CD4-positive, alpha-beta memory T cell (primary cell): ENCODE measurements around the gene MAP2K5. TPM values are rescaled to one million over a fixed set of nuclear protein-coding genes. Genes with fewer than 3 reads are reported as not detected.
A peak's percentile ranks its signal among the peaks of the same experiment; 100 is the strongest.

Source experiments
- CTCF ChIA-PET: fragments of 350-600 bp; sonication (Branson Sonifier 250); formaldehyde crosslinking; loops from one replicate; lab custom pipeline; 2021; ENCODE audit warnings: inconsistent platforms; ENCODE audit not compliant: partially characterized antibody; lab: Charles Lee
- POLR2A ChIA-PET: fragments of 350-600 bp; sonication (Branson Sonifier 250); formaldehyde crosslinking; loops from one replicate; lab custom pipeline; 2021; ENCODE audit not compliant: partially characterized antibody; lab: Charles Lee
- DNase-seq, 5 donors: peaks; one replicate each; pipeline versions ENCODE4 v3.0.0 to v3.0.0-alpha.2; 2020 to 2022; ENCODE audit warnings: mixed read lengths in 1 of 5
- H3K27ac ChIP-seq: one replicate; pipeline ENCODE4 v1.7.0; 2013; ENCODE audit warnings: low read depth, low read length
- H3K27me3 ChIP-seq: 2 replicates; pipeline ENCODE4 v1.7.0; 2013; ENCODE audit warnings: mild to moderate bottlenecking, low read length, moderate library complexity; ENCODE audit not compliant: insufficient read depth
- H3K36me3 ChIP-seq: 2 replicates; pipeline ENCODE4 v1.7.0; 2013; ENCODE audit warnings: mild to moderate bottlenecking, low read length, moderate library complexity; ENCODE audit not compliant: insufficient read depth
- H3K4me1 ChIP-seq: 2 replicates; pipeline ENCODE4 v1.7.0; 2013; ENCODE audit warnings: mild to moderate bottlenecking, low read length, moderate library complexity; ENCODE audit not compliant: insufficient read depth
- H3K4me3 ChIP-seq, 2 donors: one replicate each; pipeline ENCODE4 v1.7.0; 2013; ENCODE audit warnings: low read length in 2 of 2, mild to moderate bottlenecking in 1 of 2
- H3K9me3 ChIP-seq, 2 donors: one replicate each; pipeline ENCODE4 v1.7.0; 2013; ENCODE audit warnings: low read length in 2 of 2, control low read depth in 1 of 2; ENCODE audit not compliant: control insufficient read depth in 1 of 2
- H3K27ac Mint-ChIP-seq, 7 donors: one replicate each; pipeline ENCODE4 v1.8.0; 2020 to 2021; ENCODE audit warnings: mixed read lengths in 7 of 7, mild to moderate bottlenecking in 6 of 7, inconsistent platforms in 3 of 7, moderate library complexity in 3 of 7
- H3K27me3 Mint-ChIP-seq, 2 donors: one replicate each; pipeline ENCODE4 v1.8.0; 2020 to 2021; ENCODE audit warnings: mixed read lengths in 2 of 2
- H3K36me3 Mint-ChIP-seq, 2 donors: one replicate each; pipeline ENCODE4 v1.8.0; 2020 to 2021; ENCODE audit warnings: mixed read lengths in 2 of 2, inconsistent platforms in 1 of 2, mild to moderate bottlenecking in 1 of 2
- H3K4me1 Mint-ChIP-seq, 4 donors: one replicate each; pipeline ENCODE4 v1.8.0; 2020 to 2021; ENCODE audit warnings: mixed read lengths in 4 of 4, mild to moderate bottlenecking in 1 of 4
- H3K4me3 Mint-ChIP-seq, 8 donors: one replicate each; pipeline ENCODE4 v1.8.0; 2020 to 2021; ENCODE audit warnings: mixed read lengths in 8 of 8, mild to moderate bottlenecking in 7 of 8, moderate library complexity in 6 of 8, inconsistent platforms in 3 of 8
- H3K9me3 Mint-ChIP-seq, 8 donors: one replicate each; pipeline ENCODE4 v1.8.0; 2020 to 2021; ENCODE audit warnings: mixed read lengths in 8 of 8, mild to moderate bottlenecking in 5 of 8, inconsistent platforms in 3 of 8, moderate library complexity in 1 of 8
- intact Hi-C: fragments of 100-400 bp; cut with micrococcal nuclease; formaldehyde crosslinking; loops from one replicate; pipeline ENCODE4 v1.15.1; 2023
- polyA plus RNA-seq, 2 donors: library from polyadenylated mRNA; unstranded; fragments of 300-500 nt; fragmentation: Illumina TruSeq; gene quantifications; one replicate each; pipeline ENCODE4 v1.2.3, GENCODE V29; 2021
- total RNA-seq, 2 experiments: library from RNA; stranded (reverse); gene quantifications; one replicate each; pipeline ENCODE4 v1.2.3, GENCODE V29; 2021

Gene MAP2K5
- total and polyA plus RNA-seq, 4 experiments from 2014 or later, result 15.2 to 31.4 (median 24.9) TPM

- POLR2A ChIA-PET, result no interaction called here
- Mint-ChIP-seq H3K27me3 (no peaks in the 10 kb centered on the region), H3K36me3 (peaks cover 0 to 2% of the 10 kb centered on the region in 2 donors), H3K27ac (no peak overlapping the region), H3K4me3 (no peak overlapping the region), H3K9me3 (no peaks in the 10 kb centered on the region), H3K4me1 (peaks cover 0 to 1% (median 0%) of the 10 kb centered on the region in 4 donors)
- intact Hi-C loops, result no loop called here
- Histone ChIP-seq H3K4me1 (no peaks in the 10 kb centered on the region), H3K9me3 (no peaks in the 10 kb centered on the region), H3K27ac (no peak overlapping the region), H3K4me3 (no peak overlapping the region), H3K36me3 (no peaks in the 10 kb centered on the region), H3K27me3 (no peaks in the 10 kb centered on the region)
- CTCF ChIA-PET, result interaction anchor here (1.1 kb wide), 1 partner anchor 330 kb away, joined by 3 read pairs; no protein-coding TSS in a partner anchor
- no peak for DNase-seq
These were observed 36.6 kb upstream of the MAP2K5 start for GRCh38 chr15:67505675-67506572.

DNA sequence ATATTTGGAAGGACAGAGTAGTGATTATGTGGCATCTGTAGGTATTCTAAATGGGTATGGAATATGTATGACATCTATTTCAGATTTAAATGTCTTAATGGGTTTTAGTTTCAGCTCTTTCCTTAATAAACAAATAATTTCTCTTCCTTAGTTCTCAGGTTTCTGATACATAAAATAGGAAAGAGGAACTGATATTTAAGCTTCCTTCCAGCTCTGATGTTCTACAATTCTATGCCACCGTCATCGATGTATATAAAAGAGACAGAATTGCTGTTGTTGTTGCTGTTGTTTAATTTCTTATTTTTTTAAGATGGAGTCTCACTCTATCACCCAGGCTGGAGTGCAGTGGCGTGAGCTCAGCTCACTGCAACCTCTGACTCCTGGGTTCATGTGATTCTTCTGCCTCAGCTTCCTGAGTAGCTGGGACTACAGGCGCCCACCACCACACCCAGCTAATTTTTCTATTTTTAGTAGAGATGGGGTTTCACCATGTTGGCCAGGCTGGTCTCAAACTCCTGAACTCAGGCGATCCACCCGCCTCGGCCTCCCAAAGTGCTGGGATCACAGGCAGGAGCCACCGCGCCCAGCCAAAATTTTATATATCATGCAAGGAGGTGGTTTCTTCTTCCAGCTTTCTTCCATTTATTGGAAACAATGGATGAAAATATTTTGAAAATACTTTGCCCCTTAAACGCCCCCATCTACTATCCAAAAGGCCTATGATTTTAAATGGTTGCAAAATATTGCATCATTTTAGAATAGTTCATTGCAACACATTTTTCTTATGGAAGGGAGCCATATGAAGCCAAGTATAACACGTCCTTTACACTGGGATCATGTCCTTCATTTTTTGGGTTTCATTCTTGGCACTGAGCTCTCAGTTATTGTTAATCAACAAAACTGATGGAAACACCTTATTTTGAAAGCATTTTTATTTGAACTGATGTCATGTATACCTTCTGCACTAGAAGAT lies 35.4 kb upstream of the MAP2K5 start:
- no peak overlapping the region for H3K27ac Mint-ChIP-seq

DNA sequence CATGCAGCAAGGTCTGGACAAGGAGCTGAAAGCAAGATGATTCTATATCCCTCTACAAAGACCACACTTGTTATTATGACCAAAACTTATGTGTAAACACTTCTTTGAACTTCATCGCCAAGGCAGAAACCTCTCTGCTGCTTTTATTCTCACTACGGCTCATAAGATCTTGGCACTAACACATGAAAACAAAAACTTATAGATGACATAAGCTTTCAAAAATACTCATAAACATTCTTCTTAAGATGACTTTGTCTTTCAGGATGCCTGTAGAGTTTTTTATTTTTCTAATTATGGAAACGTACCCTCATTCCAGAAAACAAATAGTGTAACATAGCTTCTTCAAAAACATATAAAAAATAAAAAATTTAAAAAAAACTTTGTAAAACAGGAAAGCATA lies 34.1 kb upstream of the MAP2K5 start:
- Mint-ChIP-seq H3K27me3 (no peaks in the 10 kb centered on the region), H3K4me1 (peaks cover 0 to 1% (median 0%) of the 10 kb centered on the region in 4 donors), H3K9me3 (no peaks in the 10 kb centered on the region), H3K36me3 (peaks cover 18 to 20% of the 10 kb centered on the region in 2 donors), H3K4me3 (no peak overlapping the region), H3K27ac (peak overlapping the region in 1 of 7 donors; percentile 42)
- no peaks in the 10 kb centered on the region for H3K9me3 ChIP-seq
- intact Hi-C loops, result no loop called here
- ChIA-PET POLR2A (no interaction called here), CTCF (interaction anchor here (0.8 to 1.7 kb wide), 2 partner anchors 16 to 75 kb away, joined by 3 read pairs; no protein-coding TSS in a partner anchor)
- H3K27ac ChIP-seq, result no peak overlapping the region
- no peaks in the 10 kb centered on the region for H3K36me3 ChIP-seq
- no peak overlapping the region for H3K4me3 ChIP-seq
- no peak for DNase-seq
- no peaks in the 10 kb centered on the region for H3K27me3 ChIP-seq
- H3K4me1 ChIP-seq, result no peaks in the 10 kb centered on the region

More for the DNA sequence above, 35.4 kb upstream of the MAP2K5 start:
- intact Hi-C loops, result no loop called here
- no peaks in the 10 kb centered on the region for H3K9me3 Mint-ChIP-seq
- DNase-seq, result no peak
- no peaks in the 10 kb centered on the region for H3K9me3 ChIP-seq
- peaks cover 5 to 6% of the 10 kb centered on the region in 2 donors for H3K36me3 Mint-ChIP-seq
- H3K36me3 ChIP-seq, result no peaks in the 10 kb centered on the region
- H3K27me3 Mint-ChIP-seq, result no peaks in the 10 kb centered on the region
- H3K4me3 Mint-ChIP-seq, result no peak overlapping the region
- no peak overlapping the region for H3K4me3 ChIP-seq
- H3K4me1 ChIP-seq, result no peaks in the 10 kb centered on the region
- CTCF ChIA-PET, result interaction anchor here (1.1 to 1.7 kb wide), 3 partner anchors 12 to 329 kb away, joined by 3 to 4 read pairs (median 3); no protein-coding TSS in a partner anchor
- no peaks in the 10 kb centered on the region for H3K27me3 ChIP-seq
- POLR2A ChIA-PET, result no interaction called here
- no peak overlapping the region for H3K27ac ChIP-seq
- H3K4me1 Mint-ChIP-seq, result peaks cover 0 to 1% (median 0%) of the 10 kb centered on the region in 4 donors

DNA sequence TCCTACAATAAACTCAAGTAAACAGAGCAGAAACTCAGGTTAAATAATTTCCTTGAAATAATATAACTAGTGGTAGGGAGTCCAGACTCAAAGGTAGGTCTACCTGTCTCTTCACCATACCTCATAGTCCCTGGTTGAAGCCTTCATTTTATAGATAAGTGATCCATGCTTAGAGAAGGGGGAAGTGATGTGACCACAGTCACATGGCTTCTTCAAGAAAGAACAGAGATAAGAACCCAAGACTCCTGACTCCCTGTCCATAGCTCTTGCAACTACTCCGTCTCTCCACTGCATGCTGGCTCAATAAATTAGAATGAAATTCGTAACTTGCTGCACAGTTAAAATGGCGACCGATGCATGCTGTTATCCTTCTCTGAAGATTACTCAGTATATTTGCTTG lies 32.6 kb upstream of the MAP2K5 start:
- POLR2A ChIA-PET, result no interaction called here
- no peak overlapping the region for H3K4me3 Mint-ChIP-seq
- no peaks in the 10 kb centered on the region for H3K9me3 ChIP-seq

GRCh38 chr15:67510597-67511190 lies 31.8 kb upstream of the MAP2K5 start:
- Mint-ChIP-seq H3K4me1 (peaks cover 0 to 1% (median 0%) of the 10 kb centered on the region in 4 donors), H3K36me3 (peaks cover 32 to 34% of the 10 kb centered on the region in 2 donors), H3K9me3 (no peaks in the 10 kb centered on the region), H3K27ac (no peak overlapping the region), H3K4me3 (no peak overlapping the region), H3K27me3 (no peaks in the 10 kb centered on the region)
- H3K9me3 ChIP-seq, result no peaks in the 10 kb centered on the region
- intact Hi-C loops, result no loop called here
- ChIA-PET CTCF (interaction anchor here (0.6 kb wide), 1 partner anchor 76 kb away, joined by 3 read pairs; no protein-coding TSS in a partner anchor), POLR2A (no interaction called here)
- no peak overlapping the region for H3K27ac ChIP-seq
- H3K4me3 ChIP-seq, result no peak overlapping the region
- no peaks in the 10 kb centered on the region for H3K4me1 ChIP-seq
- no peak for DNase-seq
- no peaks in the 10 kb centered on the region for H3K36me3 ChIP-seq
- no peaks in the 10 kb centered on the region for H3K27me3 ChIP-seq

More for the DNA sequence above, 32.6 kb upstream of the MAP2K5 start:
- CTCF ChIA-PET, result no interaction called here
- no peak for DNase-seq
- Histone ChIP-seq H3K27ac (no peak overlapping the region), H3K36me3 (no peaks in the 10 kb centered on the region), H3K4me3 (no peak overlapping the region), H3K4me1 (no peaks in the 10 kb centered on the region), H3K27me3 (no peaks in the 10 kb centered on the region)
- Mint-ChIP-seq H3K4me1 (peaks cover 0 to 1% (median 0%) of the 10 kb centered on the region in 4 donors), H3K9me3 (no peaks in the 10 kb centered on the region), H3K27ac (no peak overlapping the region), H3K27me3 (no peaks in the 10 kb centered on the region), H3K36me3 (peaks cover 28 to 30% of the 10 kb centered on the region in 2 donors)
- intact Hi-C loops, result no loop called here

- peaks cover 32 to 34% of the 10 kb centered on the region in 2 donors for H3K36me3 Mint-ChIP-seq
- H3K4me1 ChIP-seq, result no peaks in the 10 kb centered on the region
- H3K27ac ChIP-seq, result no peak overlapping the region
- POLR2A ChIA-PET, result interaction anchor here (1.3 kb wide), 1 partner anchor 10 kb away, joined by 4 read pairs; no protein-coding TSS in a partner anchor
- H3K4me1 Mint-ChIP-seq, result no peaks in the 10 kb centered on the region
- no peaks in the 10 kb centered on the region for H3K9me3 Mint-ChIP-seq
- no peaks in the 10 kb centered on the region for H3K27me3 ChIP-seq
- no peaks in the 10 kb centered on the region for H3K27me3 Mint-ChIP-seq
- DNase-seq, result no peak
- H3K4me3 ChIP-seq, result no peak overlapping the region
- H3K4me3 Mint-ChIP-seq, result no peak overlapping the region
- intact Hi-C loops, result no loop called here
- H3K9me3 ChIP-seq, result no peaks in the 10 kb centered on the region
- CTCF ChIA-PET, result interaction anchor here (1.0 kb wide), 1 partner anchor 9 kb away, joined by 3 read pairs; the partner anchor contains the start of gene C15orf61
- H3K36me3 ChIP-seq, result no peaks in the 10 kb centered on the region
- H3K27ac Mint-ChIP-seq, result no peak overlapping the region
These were observed 30.9 kb upstream of the MAP2K5 start for GRCh38 chr15:67511606-67512005.
